ENCODE results near the gene RPTOR.

DNA sequence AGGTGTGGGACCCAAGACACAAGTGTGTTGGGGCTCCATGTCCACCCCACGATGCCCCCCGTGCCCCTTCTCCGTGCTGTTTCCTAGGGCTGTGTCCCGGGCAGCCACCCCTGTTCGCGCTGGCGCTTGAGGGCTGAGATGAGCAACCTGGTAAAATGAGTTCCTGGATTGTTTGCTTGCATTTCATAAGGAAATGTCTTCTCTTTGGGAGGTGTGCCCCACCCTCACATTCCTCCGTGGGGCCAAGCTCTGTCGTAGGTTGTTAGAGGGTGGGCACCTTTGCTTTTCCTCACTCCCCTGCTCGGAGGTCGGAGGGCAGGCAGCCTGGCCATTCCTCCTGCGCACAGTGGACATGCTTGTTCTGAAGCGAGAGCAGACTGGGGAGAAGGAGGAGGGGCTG is 275.7 kb downstream of the RPTOR start:
- TF ChIP-seq, protein P1, sequence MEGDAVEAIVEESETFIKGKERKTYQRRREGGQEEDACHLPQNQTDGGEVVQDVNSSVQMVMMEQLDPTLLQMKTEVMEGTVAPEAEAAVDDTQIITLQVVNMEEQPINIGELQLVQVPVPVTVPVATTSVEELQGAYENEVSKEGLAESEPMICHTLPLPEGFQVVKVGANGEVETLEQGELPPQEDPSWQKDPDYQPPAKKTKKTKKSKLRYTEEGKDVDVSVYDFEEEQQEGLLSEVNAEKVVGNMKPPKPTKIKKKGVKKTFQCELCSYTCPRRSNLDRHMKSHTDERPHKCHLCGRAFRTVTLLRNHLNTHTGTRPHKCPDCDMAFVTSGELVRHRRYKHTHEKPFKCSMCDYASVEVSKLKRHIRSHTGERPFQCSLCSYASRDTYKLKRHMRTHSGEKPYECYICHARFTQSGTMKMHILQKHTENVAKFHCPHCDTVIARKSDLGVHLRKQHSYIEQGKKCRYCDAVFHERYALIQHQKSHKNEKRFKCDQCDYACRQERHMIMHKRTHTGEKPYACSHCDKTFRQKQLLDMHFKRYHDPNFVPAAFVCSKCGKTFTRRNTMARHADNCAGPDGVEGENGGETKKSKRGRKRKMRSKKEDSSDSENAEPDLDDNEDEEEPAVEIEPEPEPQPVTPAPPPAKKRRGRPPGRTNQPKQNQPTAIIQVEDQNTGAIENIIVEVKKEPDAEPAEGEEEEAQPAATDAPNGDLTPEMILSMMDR (IDR thresholded peaks at IDR 0.05): no peak
- TF ChIP-seq POLR2A (IDR thresholded peaks at IDR 0.05) (no peak), POLR2AphosphoS5 (IDR thresholded peaks at IDR 0.05) (no peak)
